HepG2 (cell line): Measurements from ENCODE around the gene CCDC183. TPM values are rescaled to one million over a fixed set of nuclear protein-coding genes. Genes with fewer than 3 reads are reported as not detected.

Source experiments
- ARID4A ChIP-seq: sonication (generic); formaldehyde crosslinking; IDR thresholded peaks from 2 replicates; pipeline ENCODE4 v1.5.0; 2020; ENCODE audit warnings: mild to moderate bottlenecking, missing genetic modification reagents, borderline replicate concordance
- CREB3 ChIP-seq: sonication (generic); formaldehyde crosslinking; IDR thresholded peaks from 2 replicates; pipeline ENCODE4 v1.5.0; 2020; ENCODE audit warnings: missing genetic modification reagents
- DMAP1 ChIP-seq: IDR thresholded peaks from 2 replicates; pipeline ENCODE4 v1.6.1; 2016
- HOMEZ ChIP-seq: IDR thresholded peaks from 2 replicates; pipeline ENCODE4 v1.6.1; 2016; ENCODE audit warnings: low read depth
- MAFG ChIP-seq: sonication (generic); formaldehyde crosslinking; IDR thresholded peaks from 2 replicates; pipeline ENCODE4 v1.5.1; 2020; ENCODE audit warnings: mild to moderate bottlenecking, missing genetic modification reagents
- SAP130 ChIP-seq: IDR thresholded peaks from 2 replicates; pipeline ENCODE4 v1.6.1; 2016; ENCODE audit warnings: low read depth
- TBX3 ChIP-seq: fragments of 450-650 bp; IDR thresholded peaks from 2 replicates; pipeline ENCODE4 v1.6.1; 2017; ENCODE audit warnings: antibody characterized with exemption, mild to moderate bottlenecking, inconsistent platforms, borderline replicate concordance
- ZBTB42 ChIP-seq: sonication (generic); formaldehyde crosslinking; IDR thresholded peaks from 2 replicates; pipeline ENCODE4 v1.5.0; 2020; ENCODE audit warnings: mild to moderate bottlenecking, missing genetic modification reagents
- ZNF143 ChIP-seq: sonication (generic); formaldehyde crosslinking; IDR thresholded peaks from 2 replicates; pipeline ENCODE4 v1.4.0; 2020; ENCODE audit warnings: missing genetic modification reagents
- ZNF326 ChIP-seq: sonication (generic); formaldehyde crosslinking; IDR thresholded peaks from 2 replicates; pipeline ENCODE4 v1.4.0; 2020; ENCODE audit warnings: missing genetic modification reagents, borderline replicate concordance
- ZNF547 ChIP-seq: sonication (generic); formaldehyde crosslinking; IDR thresholded peaks from 2 replicates; pipeline ENCODE4 v1.5.1; 2020; ENCODE audit warnings: mild to moderate bottlenecking, missing genetic modification reagents
- ZNF556 ChIP-seq: sonication (generic); formaldehyde crosslinking; IDR thresholded peaks from 2 replicates; pipeline ENCODE4 v1.4.0; 2020; ENCODE audit warnings: mild to moderate bottlenecking, missing genetic modification reagents, borderline replicate concordance
- ZNF670 ChIP-seq: sonication (generic); formaldehyde crosslinking; IDR thresholded peaks from 2 replicates; pipeline ENCODE4 v1.8.0; 2022; ENCODE audit warnings: mild to moderate bottlenecking, missing genetic modification reagents, borderline replicate concordance
- ZNF687 ChIP-seq: sonication (generic); formaldehyde crosslinking; IDR thresholded peaks from 2 replicates; pipeline ENCODE4 v1.5.1; 2020; ENCODE audit warnings: mild to moderate bottlenecking, missing genetic modification reagents, moderate library complexity
- polyA plus RNA-seq, 8 experiments: library from polyadenylated mRNA; depleted of rRNA in 3 of 8; stranded (reverse) in 7 of 8; unstranded in 1 of 8; fragments of >200 nt; fragmentation: Illumina TruSeq in 4 of 8; extraction: Trizol in 4 of 8; gene quantifications; 2 replicates each; pipeline versions ENCODE4 v1.2.1 to v1.2.3, GENCODE V29; 2011 to 2016; ENCODE audit warnings: low read depth in 4 of 8, missing spikeins in 1 of 8, mixed read lengths in 1 of 8; ENCODE audit not compliant: insufficient read depth in 1 of 8
- total RNA-seq, 5 experiments: library from RNA; depleted of rRNA; stranded (reverse); fragments of >200 nt; fragmentation: Illumina TruSeq; extraction: Trizol; gene quantifications; 2 replicates each; pipeline ENCODE4 v1.2.3, GENCODE V29; 2016; ENCODE audit warnings: low read depth in 1 of 5

The CCDC183 gene
- total and polyA plus RNA-seq, 2 of the 13 experiments (the other 11 are each of a cell fraction or from before 2014, with no cell fraction given): 5.0 to 66.4 TPM

- TF ChIP-seq ARID4A (CRISPR knock-in tag) (peak; percentile 28; the same call in 1 of the 2 replicates), MAFG (CRISPR knock-in tag) (no peak), ZNF547 (CRISPR knock-in tag) (0 out of 2 replicates have a peak, but pooled peaks have one; percentile 15), ZNF687 (peak; percentile 94), HOMEZ (peak; percentile 29; the same call in 1 of the 2 replicates), ZNF670 (CRISPR knock-in tag) (no peak; the same call in 1 of the 2 replicates), ZNF556 (CRISPR knock-in tag) (no peak), ZNF326 (no peak), TBX3 (no peak), ZBTB42 (CRISPR knock-in tag) (no peak), CREB3 (CRISPR knock-in tag) (no peak), SAP130 (peak; percentile 43), ZNF143 (CRISPR knock-in tag) (no peak), DMAP1 (no peak)
These were observed 2.8 kb upstream of the CCDC183 start (continued) for GRCh38 chr9:136793086-136793946.
